ENCODE measurements around the gene BAG5.

The BAG5 gene

DNA sequence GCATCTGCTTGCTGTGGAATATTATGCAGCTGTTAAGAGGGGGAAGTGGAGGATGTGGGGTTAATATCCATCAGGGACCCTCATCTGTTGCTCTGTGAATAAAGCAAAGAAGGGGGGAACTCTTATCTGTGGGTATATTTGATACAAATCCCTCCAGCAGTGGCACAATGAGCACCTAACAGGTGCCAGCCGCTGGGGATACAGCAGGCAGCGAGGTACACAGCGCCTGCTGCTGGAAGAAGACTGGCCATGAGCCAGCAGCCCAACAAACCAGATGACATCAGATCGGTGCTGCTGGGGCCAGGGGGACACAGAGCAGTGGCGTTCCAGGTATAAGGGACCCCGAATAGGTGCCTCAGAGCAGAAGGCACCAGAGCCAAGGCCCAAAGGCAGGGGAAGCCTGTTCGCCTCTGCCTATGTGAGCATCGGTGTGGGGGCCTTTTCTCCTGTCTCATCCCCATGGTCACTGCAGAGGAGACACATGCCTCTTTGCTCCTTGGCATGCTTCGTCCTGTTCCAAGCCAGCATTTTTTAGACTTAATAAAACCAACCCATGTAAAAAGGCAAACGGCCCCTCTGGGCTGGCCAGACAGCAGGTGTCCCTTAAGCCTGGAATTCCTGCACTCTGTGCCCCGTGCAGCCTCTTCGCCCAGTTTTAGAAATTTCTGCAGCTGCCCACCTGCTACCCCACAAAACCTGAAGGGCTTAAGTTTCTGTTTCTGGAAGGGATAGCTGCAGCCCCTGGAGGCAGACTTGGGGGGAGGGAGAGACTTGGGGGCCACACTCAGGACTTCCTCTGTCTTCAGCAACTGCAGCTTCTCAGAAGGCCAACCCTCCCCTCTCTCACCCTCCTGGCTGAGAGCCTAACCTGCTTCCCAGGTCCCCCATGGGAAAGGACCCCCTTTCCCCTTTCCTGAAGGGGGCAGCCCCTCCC, 38.2 kb downstream of the BAG5 start:
- TF ChIP-seq, protein P1, sequence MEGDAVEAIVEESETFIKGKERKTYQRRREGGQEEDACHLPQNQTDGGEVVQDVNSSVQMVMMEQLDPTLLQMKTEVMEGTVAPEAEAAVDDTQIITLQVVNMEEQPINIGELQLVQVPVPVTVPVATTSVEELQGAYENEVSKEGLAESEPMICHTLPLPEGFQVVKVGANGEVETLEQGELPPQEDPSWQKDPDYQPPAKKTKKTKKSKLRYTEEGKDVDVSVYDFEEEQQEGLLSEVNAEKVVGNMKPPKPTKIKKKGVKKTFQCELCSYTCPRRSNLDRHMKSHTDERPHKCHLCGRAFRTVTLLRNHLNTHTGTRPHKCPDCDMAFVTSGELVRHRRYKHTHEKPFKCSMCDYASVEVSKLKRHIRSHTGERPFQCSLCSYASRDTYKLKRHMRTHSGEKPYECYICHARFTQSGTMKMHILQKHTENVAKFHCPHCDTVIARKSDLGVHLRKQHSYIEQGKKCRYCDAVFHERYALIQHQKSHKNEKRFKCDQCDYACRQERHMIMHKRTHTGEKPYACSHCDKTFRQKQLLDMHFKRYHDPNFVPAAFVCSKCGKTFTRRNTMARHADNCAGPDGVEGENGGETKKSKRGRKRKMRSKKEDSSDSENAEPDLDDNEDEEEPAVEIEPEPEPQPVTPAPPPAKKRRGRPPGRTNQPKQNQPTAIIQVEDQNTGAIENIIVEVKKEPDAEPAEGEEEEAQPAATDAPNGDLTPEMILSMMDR (IDR thresholded peaks at IDR 0.05), result no peak
- Histone ChIP-seq H3K27me3 (peaks cover 79% of the 10 kb centered on the region), H3K27ac (no peak overlapping the region), H3K4me1 (ENCODE audit: control insufficient read depth in 1 of 2, insufficient read depth in 1 of 2, low read depth in 1 of 2, low read length in 1 of 2) (peaks cover 27 to 40% of the 10 kb centered on the region in 2 experiments), H3K4me3 (ENCODE audit: low read depth in 1 of 2, low read length in 1 of 2) (no peak overlapping the region), H3K9me3 (no peaks in the 10 kb centered on the region), H3K36me3 (no peaks in the 10 kb centered on the region)

DNA sequence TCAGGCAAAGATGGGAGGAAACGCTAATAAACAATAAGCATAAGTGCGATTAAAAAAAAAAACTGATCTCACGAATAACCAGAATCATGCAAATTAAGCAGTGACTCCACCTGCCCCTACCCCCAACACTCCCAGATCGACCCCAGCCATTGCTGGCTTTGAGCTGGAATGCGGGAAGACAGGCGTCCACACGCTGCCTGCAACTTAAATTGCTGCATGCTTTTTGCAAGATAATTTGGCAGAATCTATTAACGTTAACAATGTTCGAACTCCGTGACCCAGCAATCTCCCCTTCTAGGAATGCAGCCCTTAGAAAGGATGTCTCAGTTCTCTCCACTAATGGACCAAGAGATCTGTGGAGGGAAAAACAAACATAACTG, 38.9 kb downstream of the BAG5 start:
- Histone ChIP-seq H3K36me3 (no peaks in the 10 kb centered on the region), H3K4me1 (ENCODE audit: control insufficient read depth in 1 of 2, insufficient read depth in 1 of 2, low read depth in 1 of 2, low read length in 1 of 2) (peaks cover 28 to 41% of the 10 kb centered on the region in 2 experiments), H3K27ac (no peak overlapping the region), H3K9me3 (no peaks in the 10 kb centered on the region), H3K27me3 (peaks cover 86% of the 10 kb centered on the region), H3K4me3 (ENCODE audit: low read depth in 1 of 2, low read length in 1 of 2) (no peak overlapping the region)
- TF ChIP-seq, protein P1 (IDR thresholded peaks at IDR 0.05), result no peak

DNA sequence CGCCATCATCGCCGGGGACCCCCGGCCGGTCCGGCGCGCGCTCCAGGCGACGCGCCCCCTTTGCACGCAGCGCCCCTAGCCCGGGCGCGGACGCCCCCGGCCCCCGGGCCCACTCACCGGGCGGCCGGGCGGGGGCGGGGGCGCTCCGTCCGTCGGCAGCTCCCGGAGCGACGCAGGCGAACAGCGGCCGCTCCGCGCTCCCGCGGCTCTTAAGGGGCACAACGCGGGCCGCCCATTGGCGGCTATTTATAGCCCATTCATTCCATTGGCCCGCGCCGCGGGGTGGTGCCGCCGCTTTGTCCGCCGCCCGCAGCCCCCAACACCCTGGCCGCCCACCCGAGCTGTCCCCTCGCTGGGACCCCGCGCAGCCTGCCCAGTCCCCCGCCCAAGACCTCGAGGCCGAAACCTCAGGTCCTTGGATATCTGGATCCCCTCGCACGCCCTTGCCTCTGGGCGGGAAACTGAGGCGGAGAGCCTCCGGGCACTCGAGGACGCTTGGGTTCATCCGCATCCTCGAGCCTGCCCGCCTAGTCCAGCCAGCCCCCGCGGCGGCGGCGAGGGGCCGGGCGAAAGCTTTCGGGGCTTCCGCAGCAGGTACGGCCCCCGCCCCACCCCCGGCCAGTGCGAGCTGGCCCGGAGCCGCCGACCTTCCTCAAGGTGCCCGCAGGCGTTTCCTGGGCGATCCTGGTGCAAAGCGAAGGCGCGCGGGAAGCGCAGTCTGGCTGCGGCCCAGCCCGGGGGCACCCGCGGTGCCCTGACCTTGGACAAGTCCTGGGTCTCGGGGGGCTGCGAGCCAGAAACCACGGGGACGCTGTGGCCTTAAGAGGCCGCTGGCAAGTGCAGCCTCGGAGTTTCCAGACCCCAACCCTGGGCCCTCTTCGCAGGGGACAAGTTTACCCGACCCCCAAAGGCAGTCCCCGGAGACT, 39.5 kb downstream of the BAG5 start, which contains the start of gene CKB:
Gene CKB, minus strand, starts transcription at position 182 of the 926 bp plus-strand sequence. CDS start 337 bp downstream, outside the sequence.
- Histone ChIP-seq H3K27me3 (peaks cover 89% of the 10 kb centered on the region), H3K4me3 (ENCODE audit: low read depth in 1 of 2, low read length in 1 of 2) (peak within 1 kb of the TSS; percentile 64 to 88), H3K36me3 (no peaks in the 10 kb centered on the region), H3K27ac (peak within 1 kb of the TSS; percentile 36), H3K9me3 (no peaks in the 10 kb centered on the region), H3K4me1 (ENCODE audit: control insufficient read depth in 1 of 2, insufficient read depth in 1 of 2, low read depth in 1 of 2, low read length in 1 of 2) (peaks cover 22 to 36% of the 10 kb centered on the region in 2 experiments)
- TF ChIP-seq, protein P1 (IDR thresholded peaks at IDR 0.05), result no peak

DNA sequence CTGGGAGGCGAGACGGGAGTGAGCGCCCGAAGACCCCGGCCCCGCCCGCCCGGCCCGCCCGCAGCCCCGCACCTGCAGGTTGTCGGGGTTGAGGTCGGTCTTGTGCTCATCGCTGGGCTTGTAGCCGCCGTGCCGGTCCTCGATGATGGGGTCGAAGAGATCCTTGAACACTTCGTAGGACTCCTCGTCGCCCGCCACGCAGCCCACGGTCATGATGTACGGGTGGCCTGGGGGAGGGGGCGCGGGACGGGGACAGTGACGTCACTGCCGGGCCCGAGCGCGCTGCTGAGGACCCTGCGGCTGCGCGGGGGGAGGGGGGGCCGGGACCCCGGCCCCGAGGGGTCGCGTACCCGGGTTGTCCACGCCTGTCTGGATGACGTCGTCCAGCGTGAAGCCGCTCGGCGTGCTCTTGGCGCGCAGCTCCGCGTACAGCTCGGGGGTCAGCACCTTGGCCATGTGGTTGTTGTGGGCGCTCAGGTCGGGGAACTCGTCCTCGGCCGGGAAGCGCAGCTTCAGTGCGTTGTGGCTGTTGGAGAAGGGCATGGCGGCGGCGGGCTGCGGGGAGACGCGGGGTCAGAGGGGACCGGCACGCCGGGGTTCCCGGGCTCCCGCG, 40.4 kb downstream of the BAG5 start:
- TF ChIP-seq, protein P1 (IDR thresholded peaks at IDR 0.05), result no peak
- H3K4me3 ChIP-seq (ENCODE audit: low read depth in 1 of 2, low read length in 1 of 2), result peak overlapping the region; percentile 64 to 88
- H3K36me3 ChIP-seq, result no peaks in the 10 kb centered on the region
- H3K9me3 ChIP-seq, result no peaks in the 10 kb centered on the region
- peaks cover 22 to 36% of the 10 kb centered on the region in 2 experiments for H3K4me1 ChIP-seq (ENCODE audit: control insufficient read depth in 1 of 2, insufficient read depth in 1 of 2, low read depth in 1 of 2, low read length in 1 of 2)
- H3K27ac ChIP-seq, result no peak overlapping the region
- H3K27me3 ChIP-seq, result peaks cover 88% of the 10 kb centered on the region

DNA sequence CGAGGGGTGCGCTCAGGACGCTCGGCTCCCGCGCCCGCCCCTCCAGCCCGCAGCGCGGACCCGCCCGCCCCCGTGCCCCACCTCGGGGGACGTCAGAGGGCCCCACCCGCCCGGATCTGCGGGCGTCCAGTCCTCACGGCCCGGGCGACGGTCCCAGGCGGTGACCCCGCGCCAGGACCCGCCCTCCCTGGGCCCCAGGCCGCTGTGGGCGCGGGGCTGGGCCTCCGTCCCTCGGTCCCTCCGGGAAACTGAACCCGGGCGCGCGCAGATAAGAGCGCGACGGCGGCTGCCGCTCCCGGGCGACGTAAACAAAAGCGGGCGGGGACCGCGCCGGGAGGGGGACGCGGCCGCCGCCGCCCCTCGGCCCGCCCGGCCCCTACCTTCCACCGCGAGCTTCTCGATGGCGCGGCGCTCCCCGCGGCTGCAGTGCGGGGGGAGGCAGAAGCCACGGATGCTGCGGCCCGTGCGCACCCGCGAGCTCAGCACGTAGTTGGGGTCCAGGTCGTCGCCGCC, 41.0 kb downstream of the BAG5 start:
- Histone ChIP-seq H3K4me1 (ENCODE audit: control insufficient read depth in 1 of 2, insufficient read depth in 1 of 2, low read depth in 1 of 2, low read length in 1 of 2) (peaks cover 22 to 36% of the 10 kb centered on the region in 2 experiments), H3K27ac (peak overlapping the region; percentile 36), H3K9me3 (no peaks in the 10 kb centered on the region), H3K4me3 (ENCODE audit: low read depth in 1 of 2, low read length in 1 of 2) (peak overlapping the region; percentile 64 to 88), H3K27me3 (peaks cover 83% of the 10 kb centered on the region), H3K36me3 (no peaks in the 10 kb centered on the region)
- TF ChIP-seq, protein P1 (IDR thresholded peaks at IDR 0.05), result no peak

All from neutrophil (primary cell).